OCI-LY1 (cell line): Measurements from ENCODE around the gene RBMX.
"Not testable (repeated sequence)": the region's sequence is repeated elsewhere in the genome, so short reads cannot be mapped to it uniquely, and the experiment has no call there.

Source experiments
- CTCF ChIP-seq: fragments of 200-600 bp; sonication (generic), shearing (Covaris generic); IDR thresholded peaks from 2 replicates; pipeline ENCODE4 v1.5.1; 2017; ENCODE audit warnings: mild to moderate bottlenecking, antibody characterized with exemption, low read length, moderate library complexity, mixed read lengths
- EZH2 ChIP-seq: fragments of 200-600 bp; sonication (generic), shearing (Covaris generic); IDR thresholded peaks from 2 replicates; pipeline ENCODE4 v1.8.0; 2017; ENCODE audit warnings: borderline replicate concordance, mixed run types, mild to moderate bottlenecking, antibody characterized with exemption, low read length, moderate library complexity, mixed read lengths

- not testable (repeated sequence) for TF ChIP-seq CTCF, EZH2
Measured at GRCh38 chrX:136874114-136874513, 6.4 kb downstream of the RBMX start.
